G401 (cell line): ENCODE measurements around the gene SCGN. TPM values are rescaled to one million over a fixed set of nuclear protein-coding genes. Genes with fewer than 3 reads are reported as not detected.
"Not testable (repeated sequence)": the region's sequence is repeated elsewhere in the genome, so short reads cannot be mapped to it uniquely, and the experiment has no call there.

Experiments
- DNase-seq: peaks from one replicate; pipeline ENCODE4 v3.0.0-alpha.2; 2015; ENCODE audit warnings: low spot score
- in situ Hi-C: cut with HindIII; loops from 2 replicates; pipeline ENCODE4 v1.10.0; 2016; ENCODE audit warnings: low sequenced_read_pairs, mixed read lengths
- total RNA-seq: library from RNA; depleted of rRNA; stranded (reverse); fragments of >200 nt; shearing (Covaris generic); gene quantifications from 2 replicates; pipeline ENCODE4 v1.2.3, GENCODE V29; 2014

SCGN gene
- total RNA-seq, 1 experiment from 2014 or later: not detected

GRCh38 chr6:25710287-25710686, 58.3 kb downstream of the SCGN start:
- no peak for DNase-seq
- in situ Hi-C loops: no loop called here

GRCh38 chr6:25713824-25714223, 61.8 kb downstream of the SCGN start:
- in situ Hi-C loops: no loop called here
- no peak for DNase-seq

- in situ Hi-C loops: no loop called here
- DNase-seq: no peak
Observed at GRCh38 chr6:25714765-25715164, 62.8 kb downstream of the SCGN start.

- DNase-seq: no peak
Observed at GRCh38 chr6:25715794-25716193, 63.8 kb downstream of the SCGN start.

GRCh38 chr6:25717866-25718740, 66.1 kb downstream of the SCGN start:
- DNase-seq: peak; percentile 58
- in situ Hi-C loops: no loop called here

More at GRCh38 chr6:25715794-25716193, 63.8 kb downstream of the SCGN start:
- in situ Hi-C loops: no loop called here

- no peak for DNase-seq
- in situ Hi-C loops: no loop called here
Observed at GRCh38 chr6:25726122-25726911, 74.3 kb downstream of the SCGN start.

- no peak for DNase-seq
- in situ Hi-C loops: no loop called here
Observed at GRCh38 chr6:25727028-25727427, 75.0 kb downstream of the SCGN start.

GRCh38 chr6:25730907-25731306, 78.9 kb downstream of the SCGN start:
- no peak for DNase-seq
- in situ Hi-C loops: no loop called here

- no peak for DNase-seq
- in situ Hi-C loops: no loop called here
Observed at GRCh38 chr6:25731721-25732120, 79.7 kb downstream of the SCGN start.

- DNase-seq: no peak
- in situ Hi-C loops: no loop called here
Observed at GRCh38 chr6:25732468-25733198, 80.6 kb downstream of the SCGN start.

- DNase-seq: no peak
- in situ Hi-C loops: no loop called here
Observed at GRCh38 chr6:25735261-25735660, 83.2 kb downstream of the SCGN start.

GRCh38 chr6:25743868-25744267, 91.9 kb downstream of the SCGN start:
- in situ Hi-C loops: no loop called here
- no peak for DNase-seq

GRCh38 chr6:25745836-25746235, 93.8 kb downstream of the SCGN start:
- no peak for DNase-seq
- in situ Hi-C loops: no loop called here

- in situ Hi-C loops: no loop called here
- DNase-seq: no peak
Observed at GRCh38 chr6:25746968-25747367, 95.0 kb downstream of the SCGN start.

- DNase-seq: no peak
- in situ Hi-C loops: no loop called here
Observed at GRCh38 chr6:25747477-25747876, 95.5 kb downstream of the SCGN start.

GRCh38 chr6:25748049-25748448, 96.0 kb downstream of the SCGN start:
- in situ Hi-C loops: no loop called here
- DNase-seq: no peak

- in situ Hi-C loops, DNase-seq: not testable (repeated sequence)
Observed at GRCh38 chr6:25748601-25749517, 96.8 kb downstream of the SCGN start.

GRCh38 chr6:25749837-25750236, 97.8 kb downstream of the SCGN start:
- DNase-seq: no peak
- in situ Hi-C loops: no loop called here

- no peak for DNase-seq
- in situ Hi-C loops: no loop called here
Observed at GRCh38 chr6:25750906-25751305, 98.9 kb downstream of the SCGN start.
